ENCODE data around the gene ARG1.

The ARG1 gene

DNA sequence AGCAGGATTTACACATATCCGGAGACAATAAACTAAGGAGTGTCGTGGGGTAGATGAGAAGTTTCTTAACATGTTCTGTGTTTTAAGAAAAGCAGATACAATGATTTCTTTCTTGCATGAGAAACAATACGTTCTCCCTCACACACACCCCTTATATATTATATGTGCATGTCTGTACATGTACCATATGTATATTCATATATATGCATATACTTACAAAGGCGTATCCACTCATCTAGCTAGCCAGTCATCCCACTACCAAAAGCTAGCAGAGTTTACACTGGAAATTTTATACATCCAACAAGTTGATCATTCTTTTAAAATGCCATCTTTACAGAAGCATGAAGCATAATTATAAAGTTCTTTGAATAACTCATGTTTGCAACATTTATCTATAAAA, 14.9 kb downstream of the ARG1 start:
- no peak for DNase-seq

DNA sequence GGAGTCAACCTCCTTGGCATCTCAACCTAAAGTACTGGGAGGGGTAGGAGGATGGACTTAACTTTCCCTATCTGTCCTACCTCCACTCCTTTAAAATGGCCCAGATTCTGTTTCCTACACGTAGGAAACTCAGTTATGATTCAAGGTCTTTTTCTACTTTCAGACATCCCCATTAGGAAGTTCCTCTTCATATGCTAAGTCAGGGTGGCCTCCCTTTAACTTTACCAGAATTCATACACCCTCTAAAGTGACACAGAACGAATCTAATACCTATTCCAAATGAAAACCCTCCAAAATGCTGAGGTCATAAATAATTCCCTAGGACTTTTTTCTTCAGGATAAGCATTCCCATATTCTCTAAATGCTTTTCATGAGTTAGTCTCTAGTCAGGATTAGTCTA, 15.6 kb downstream of the ARG1 start:
- no peak for DNase-seq

DNA sequence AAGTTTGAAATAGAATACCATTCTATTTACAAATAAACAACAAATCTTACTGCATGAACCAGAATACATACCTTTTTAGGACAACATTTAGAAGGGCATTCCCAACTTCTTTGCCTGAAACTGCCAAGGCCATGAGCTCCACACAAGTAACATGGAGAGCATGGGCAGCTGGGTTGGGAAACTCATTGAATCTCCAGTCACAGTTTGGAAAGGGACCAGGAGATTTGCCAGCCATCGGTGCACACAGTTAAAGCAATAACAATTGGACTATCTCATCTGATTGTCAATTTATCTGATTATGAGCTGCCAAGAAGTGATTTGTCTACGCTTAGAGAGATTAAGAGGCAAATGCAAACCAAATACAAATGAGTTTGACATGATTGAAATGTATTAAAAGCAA, 19.9 kb downstream of the ARG1 start:
- no peak for DNase-seq

DNA sequence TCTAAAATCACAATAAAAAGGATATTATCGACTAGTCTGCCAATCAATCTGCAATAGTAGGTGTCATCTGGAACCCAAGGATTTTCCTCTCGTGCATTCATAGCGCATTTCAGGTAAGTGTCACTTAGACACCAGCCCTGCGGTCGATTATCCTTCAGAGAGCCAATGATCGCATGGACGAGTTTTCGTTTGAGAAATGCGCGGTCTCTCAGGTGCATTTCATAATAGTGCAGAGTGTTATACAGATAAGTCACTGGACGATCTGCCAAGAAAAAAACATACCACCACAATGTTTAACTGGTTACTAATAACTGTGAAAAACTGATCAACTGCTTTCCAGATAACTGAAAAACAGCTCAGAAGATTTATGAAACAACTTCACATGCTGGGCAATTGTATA, 21.0 kb downstream of the ARG1 start:
- no peak for DNase-seq

DNA sequence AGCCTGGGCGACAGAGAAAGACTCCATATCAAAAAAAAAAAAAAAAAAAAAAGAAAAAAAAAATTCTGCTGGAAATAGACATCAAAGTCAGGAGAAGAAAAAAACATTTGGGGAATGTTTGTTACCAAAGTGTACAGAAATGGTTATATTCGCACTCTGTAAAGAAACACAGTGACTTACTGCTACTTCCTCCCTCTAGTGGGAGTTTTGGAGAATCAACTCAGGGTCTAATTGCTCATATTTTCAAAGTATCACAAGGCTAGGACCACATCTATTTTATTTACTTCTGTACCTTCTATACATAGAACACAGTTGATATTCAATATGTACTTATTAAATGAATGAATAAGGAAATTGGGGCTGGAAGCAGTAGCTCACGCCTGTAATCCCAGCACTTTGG, 24.4 kb downstream of the ARG1 start:
- no peak for DNase-seq

DNA sequence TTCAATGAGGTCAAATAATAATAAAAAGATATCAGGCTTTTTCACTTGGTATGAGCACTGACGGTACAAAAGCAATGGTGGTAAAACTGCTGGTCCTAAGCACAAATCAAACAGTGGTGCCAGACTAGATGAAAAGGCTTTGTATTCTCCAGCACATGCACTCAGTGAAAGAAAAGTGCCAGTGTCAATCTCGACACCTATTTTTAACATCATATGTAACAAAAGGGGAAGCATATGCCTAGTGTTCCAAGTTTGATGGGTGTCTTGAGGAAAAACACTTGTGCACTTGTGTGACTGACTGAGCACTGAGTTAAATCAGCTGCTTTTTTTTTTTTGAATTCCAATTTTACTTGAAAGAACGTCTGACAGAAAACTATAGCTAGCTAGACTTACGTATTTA, 27.7 kb downstream of the ARG1 start:
- DNase-seq = no peak

DNA sequence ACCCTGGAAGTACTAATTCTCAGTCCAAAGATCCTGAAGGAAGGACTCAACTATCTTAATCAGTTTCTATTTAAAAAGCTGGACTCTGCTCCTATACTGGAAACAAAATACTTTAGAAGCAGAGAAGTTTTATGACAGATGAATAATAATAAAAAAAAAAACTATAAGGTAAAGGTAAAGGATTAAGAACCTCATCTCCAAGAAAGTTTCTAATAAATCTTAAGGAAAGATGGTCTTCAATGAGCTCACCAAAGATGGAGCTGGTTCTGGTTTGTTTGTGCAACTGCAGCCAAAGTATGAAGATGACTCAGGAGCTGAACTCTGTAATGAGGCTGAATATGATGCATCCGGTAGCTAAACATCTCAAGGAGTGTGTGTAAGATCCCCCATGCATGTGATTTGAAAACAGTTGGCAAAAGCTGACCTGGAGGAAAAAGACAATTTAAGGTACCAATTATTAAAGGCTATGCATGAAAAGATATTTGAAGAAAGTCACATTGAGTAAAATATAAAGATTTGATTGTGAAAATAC, 29.8 kb downstream of the ARG1 start:
- DNase-seq = no peak

DNA sequence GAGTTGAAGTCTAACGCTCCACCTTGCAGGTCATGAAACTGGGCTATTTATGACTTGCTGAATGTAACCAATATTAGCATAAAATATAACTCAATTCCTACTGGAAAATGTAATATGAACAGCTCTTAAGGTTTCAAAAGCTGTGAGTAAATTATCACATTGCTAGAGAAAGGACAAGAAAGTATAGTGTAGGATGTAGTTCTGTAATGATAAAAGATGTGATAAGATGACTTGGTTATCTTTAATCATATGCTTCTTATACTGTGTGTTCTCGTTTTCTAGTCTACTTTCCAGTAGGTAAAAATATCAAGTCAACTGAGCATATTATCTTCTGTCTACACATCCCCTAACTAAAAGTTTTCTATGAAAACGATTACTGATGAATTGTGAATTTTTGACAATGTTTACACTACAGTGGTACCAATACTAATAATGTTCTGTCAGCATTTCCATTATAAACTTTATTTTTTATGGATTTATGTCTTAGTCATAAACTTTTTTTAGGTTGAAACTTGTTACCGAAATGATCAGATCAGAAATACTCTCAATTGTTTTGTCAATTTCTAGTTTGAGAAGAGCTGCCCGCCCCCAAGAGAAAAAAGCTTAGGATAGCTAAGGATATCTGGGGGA, 40.4 kb downstream of the ARG1 start:
- DNase-seq = no peak

DNA sequence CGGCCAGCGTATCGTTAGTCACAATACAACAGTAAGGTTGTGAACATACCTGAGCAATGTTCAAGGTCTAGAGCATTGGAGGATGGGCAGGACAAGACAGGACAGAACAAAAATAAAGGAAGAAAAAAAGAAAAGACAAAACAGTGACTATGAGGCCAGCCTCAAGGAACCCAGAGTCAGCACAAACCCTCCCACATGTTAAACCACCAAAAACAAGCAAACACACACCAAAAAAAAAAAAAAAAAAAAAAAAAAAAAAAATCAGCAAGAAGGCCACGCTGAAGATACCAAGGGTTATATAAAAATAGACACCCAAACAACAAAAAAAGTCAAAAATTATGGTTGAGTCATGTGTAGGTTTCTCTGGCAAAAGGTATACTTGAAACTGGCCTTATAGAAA, 42.2 kb downstream of the ARG1 start:
- DNase-seq = no peak

DNA sequence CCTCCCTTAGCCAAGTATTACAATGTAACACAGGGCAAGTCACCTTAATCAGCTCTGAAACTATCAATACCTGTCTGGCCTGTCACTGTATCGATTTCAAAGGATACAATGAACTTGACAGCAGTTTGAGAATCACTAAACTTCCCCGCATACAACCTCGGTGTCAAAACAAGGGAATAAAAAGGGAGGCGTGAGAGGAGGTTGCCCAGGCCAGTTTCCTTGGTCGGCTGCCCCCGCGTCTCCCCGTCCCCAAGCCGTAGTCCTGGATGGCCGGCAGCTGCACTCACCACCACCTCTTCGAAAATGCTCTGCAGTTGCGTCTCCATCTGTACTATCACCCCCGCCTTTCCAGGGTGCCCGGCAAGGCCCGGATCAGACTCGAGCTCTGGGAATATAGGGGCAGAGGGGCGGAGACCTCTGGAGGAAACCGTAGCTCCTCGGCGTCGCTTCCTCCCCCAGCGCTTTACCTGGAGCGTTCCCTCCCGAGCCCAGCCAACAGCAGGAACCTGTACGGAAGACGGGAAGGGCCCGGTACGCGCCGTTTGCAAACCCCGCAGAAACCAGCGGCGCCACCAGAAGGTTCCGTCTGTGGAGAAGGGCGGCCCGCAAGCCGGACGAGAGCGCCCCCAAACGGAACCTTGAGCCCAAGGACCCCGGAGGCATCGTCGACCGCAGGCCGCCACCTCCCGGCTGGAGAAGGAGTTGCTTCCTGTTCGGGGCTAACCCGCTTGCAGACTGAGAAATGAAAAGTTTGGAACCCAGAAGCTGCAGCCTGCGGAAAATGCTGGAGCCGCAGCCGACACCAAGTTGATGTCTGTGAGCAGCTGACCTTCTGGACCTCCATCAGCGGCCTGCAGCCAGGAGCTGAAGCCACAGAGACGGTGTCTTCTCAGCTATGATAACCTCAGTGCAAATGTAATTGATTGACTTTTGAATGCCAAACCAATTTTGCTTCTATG, 55.0 kb downstream of the ARG1 start, which contains the start of gene MED23:
MED23 (minus strand) TSS at position 519 of the 959 bp plus-strand sequence; CDS start at position 326, 193 bp downstream.
- DNase-seq = peak; percentile 96

DNA sequence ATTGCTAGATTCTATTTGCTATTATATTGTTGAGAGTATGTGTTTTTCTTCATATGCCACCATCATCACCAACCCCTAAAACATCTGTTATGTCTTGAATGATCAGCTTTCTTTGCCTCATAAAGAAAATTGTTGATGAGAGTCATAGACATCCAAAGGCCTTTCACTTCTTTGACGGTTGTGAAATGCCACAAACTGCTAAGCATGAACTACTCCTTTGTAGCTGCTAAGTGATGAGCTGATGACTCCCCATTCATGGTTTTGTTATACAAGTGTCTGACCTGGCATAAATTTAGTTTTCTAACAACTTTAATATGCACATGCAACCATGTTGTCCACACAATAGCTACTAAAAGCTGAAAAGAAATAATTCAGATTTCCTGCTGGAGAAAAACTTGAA, 55.7 kb downstream of the ARG1 start:
- no peak for DNase-seq

DNA sequence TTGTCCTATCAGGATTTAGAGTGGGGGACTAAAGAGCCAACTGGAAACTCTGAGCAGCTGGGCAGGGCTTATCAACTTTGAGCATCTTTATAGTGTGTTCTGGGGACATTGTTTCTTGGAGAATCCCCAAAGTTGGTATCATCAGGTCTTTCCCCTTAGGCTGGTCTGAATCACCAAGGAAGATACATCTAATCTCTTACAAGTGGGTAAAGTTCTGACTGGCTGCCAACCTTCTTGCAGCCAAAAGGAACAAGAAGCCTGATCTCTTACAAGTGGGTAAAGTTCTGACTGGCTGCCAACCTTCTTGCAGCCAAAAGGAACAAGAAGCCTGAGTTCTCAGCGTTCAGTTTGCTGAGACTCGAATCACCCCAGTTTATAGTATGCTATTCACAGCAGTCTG, 56.6 kb downstream of the ARG1 start:
- no peak for DNase-seq

DNA sequence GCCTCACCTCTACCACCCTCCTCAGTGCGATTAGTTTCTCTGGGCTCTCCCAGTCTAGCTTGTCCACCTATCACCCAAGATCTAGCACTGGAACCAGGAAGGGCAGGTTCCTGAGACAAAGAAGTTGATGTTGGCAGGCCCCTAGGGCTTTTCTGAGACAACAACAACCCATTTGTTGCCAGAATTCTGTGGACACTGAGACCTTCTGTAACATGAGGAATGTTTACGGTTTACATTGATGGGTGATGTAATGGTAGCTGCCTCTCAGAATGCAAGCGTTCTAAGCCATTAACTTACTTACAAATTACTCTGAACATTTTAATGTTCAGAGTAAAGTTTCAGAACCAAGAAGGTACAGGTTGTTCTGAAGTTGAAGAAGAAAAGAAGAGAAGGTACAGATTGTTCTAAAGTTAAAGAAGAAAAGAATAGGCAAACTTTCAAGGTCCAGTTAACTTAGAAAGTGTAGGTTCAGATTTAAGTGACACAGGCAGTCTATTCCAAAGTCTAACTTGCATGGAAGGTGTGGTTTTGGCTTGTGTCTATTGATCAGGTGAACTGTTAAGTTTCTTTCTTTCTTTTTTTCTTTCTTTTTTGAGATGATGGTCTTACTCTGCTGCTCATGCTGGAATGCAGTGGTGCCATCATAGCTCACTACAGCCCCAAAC, 58.7 kb downstream of the ARG1 start:
- DNase-seq = no peak

Measured in activated naive CD4-positive, alpha-beta T cell treated with Interleukin-2 at 50 U/mL for 16 hours (primary cell).